Mesothelial cell of epicardium (in vitro differentiated cells): ENCODE data around the gene PPL. TPM values are rescaled to one million over a fixed set of nuclear protein-coding genes. Genes with fewer than 3 reads are reported as not detected.

Experiments
- DNase-seq, 2 experiments: peaks; one replicate each; pipeline ENCODE4 v3.0.0; 2021; ENCODE audit warnings: low spot score in 2 of 2; ENCODE audit not compliant: unreplicated experiment in 2 of 2
- H3K27ac Mint-ChIP-seq: 2 replicates; pipeline ENCODE4 v1.8.0; 2021; ENCODE audit warnings: mixed read lengths
- H3K27me3 Mint-ChIP-seq: 2 replicates; pipeline ENCODE4 v1.8.0; 2021; ENCODE audit warnings: low read depth, mixed read lengths
- H3K36me3 Mint-ChIP-seq: 2 replicates; pipeline ENCODE4 v1.8.0; 2021; ENCODE audit warnings: mixed read lengths
- H3K4me1 Mint-ChIP-seq: 2 replicates; pipeline ENCODE4 v1.8.0; 2021; ENCODE audit warnings: mixed read lengths
- H3K4me3 Mint-ChIP-seq: 2 replicates; pipeline ENCODE4 v1.8.0; 2021; ENCODE audit warnings: mild to moderate bottlenecking, moderate library complexity, mixed read lengths
- H3K9me3 Mint-ChIP-seq: 2 replicates; pipeline ENCODE4 v1.8.0; 2021; ENCODE audit warnings: mixed read lengths
- total RNA-seq: library from RNA; stranded (reverse); gene quantifications from 3 replicates; pipeline ENCODE4 v1.2.1, GENCODE V29; 2021
- TF ChIP-seq, protein P1 (sequence below): fragments of 200-600 bp; sonication (generic); IDR thresholded peaks from one replicate; pipeline ENCODE4 v1.5.0; 2021; ENCODE audit warnings: antibody characterized with exemption; ENCODE audit not compliant: unreplicated experiment

The PPL gene
- total RNA-seq, 1 donor from 2014 or later, result 36.8 TPM

DNA sequence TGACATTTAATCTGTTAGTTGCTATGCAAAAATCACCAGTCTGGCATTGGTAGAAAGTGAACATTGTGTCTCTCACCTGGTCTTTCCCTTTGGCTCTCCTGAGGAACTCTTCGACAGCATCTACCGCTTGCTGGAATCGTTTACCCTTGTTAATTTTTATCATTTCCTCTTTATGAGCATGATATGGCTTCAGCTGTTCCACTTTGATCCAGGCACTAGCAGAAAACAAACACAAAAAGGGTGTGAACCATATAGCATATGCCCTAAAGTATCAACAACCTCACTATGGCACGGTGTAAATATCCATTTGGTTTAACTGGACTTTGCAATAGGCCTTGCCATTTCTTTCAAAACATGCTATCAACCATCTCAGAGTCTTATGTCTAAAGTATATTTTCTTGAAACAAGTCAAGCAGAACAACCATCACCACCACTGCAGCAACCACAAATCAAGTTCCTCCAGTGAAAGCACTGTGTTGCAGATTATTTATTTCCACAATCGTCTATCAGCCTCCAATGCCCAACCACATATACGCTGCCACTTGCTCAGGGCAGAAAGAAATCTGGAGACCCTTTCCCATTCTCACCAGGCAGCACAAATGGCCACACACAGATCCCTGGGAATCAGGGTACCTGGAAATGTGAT lies 104.1 kb downstream of the PPL start:
- no peak overlapping the region for H3K4me3 Mint-ChIP-seq
- H3K27me3 Mint-ChIP-seq, result no peaks in the 10 kb centered on the region
- DNase-seq, result no peak
- no peaks in the 10 kb centered on the region for H3K4me1 Mint-ChIP-seq
- H3K36me3 Mint-ChIP-seq, result peaks cover 48% of the 10 kb centered on the region
- no peak overlapping the region for H3K27ac Mint-ChIP-seq
- TF ChIP-seq, protein P1, sequence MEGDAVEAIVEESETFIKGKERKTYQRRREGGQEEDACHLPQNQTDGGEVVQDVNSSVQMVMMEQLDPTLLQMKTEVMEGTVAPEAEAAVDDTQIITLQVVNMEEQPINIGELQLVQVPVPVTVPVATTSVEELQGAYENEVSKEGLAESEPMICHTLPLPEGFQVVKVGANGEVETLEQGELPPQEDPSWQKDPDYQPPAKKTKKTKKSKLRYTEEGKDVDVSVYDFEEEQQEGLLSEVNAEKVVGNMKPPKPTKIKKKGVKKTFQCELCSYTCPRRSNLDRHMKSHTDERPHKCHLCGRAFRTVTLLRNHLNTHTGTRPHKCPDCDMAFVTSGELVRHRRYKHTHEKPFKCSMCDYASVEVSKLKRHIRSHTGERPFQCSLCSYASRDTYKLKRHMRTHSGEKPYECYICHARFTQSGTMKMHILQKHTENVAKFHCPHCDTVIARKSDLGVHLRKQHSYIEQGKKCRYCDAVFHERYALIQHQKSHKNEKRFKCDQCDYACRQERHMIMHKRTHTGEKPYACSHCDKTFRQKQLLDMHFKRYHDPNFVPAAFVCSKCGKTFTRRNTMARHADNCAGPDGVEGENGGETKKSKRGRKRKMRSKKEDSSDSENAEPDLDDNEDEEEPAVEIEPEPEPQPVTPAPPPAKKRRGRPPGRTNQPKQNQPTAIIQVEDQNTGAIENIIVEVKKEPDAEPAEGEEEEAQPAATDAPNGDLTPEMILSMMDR, result no peak
- H3K9me3 Mint-ChIP-seq, result no peaks in the 10 kb centered on the region

Other genes with a start within 250 kb of the PPL start
- gene NUDT16L1, start 243.6 kb downstream of the PPL start, total RNA-seq, result 28.4 to 33.0 TPM (median 31.1 TPM) in 3 replicates
- gene ANKS3, start 202.9 kb downstream of the PPL start, total RNA-seq, result 42.5 to 46.6 TPM (median 45.8 TPM) in 3 replicates
- 0.45 to 0.84 TPM (median 0.49 TPM) in 3 replicates for gene DNAAF8, start 202.6 kb downstream of the PPL start, total RNA-seq
- 25.3 to 29.8 TPM (median 25.4 TPM) in 3 replicates for gene ZNF500, start 170.0 kb downstream of the PPL start, total RNA-seq
- 0.42 to 1.3 TPM (median 0.44 TPM) in 3 replicates for gene SEPTIN12, start 148.8 kb downstream of the PPL start, total RNA-seq
- not detected in 3 replicates for gene SMIM22, start 141.8 kb downstream of the PPL start, total RNA-seq
- gene ROGDI, start 134.5 kb downstream of the PPL start, total RNA-seq, result 53.9 to 61.8 TPM (median 55.4 TPM) in 3 replicates
- 96.6 to 105 TPM (median 104 TPM) in 3 replicates for gene GLYR1, start 89.9 kb downstream of the PPL start, total RNA-seq
- 37.2 to 40.5 TPM (median 39.7 TPM) in 3 replicates for gene UBN1, start 89.7 kb downstream of the PPL start, total RNA-seq
- 0.09 to 0.13 TPM in 2 of 3 replicates, not detected in the other for gene SEC14L5, start 21.2 kb upstream of the PPL start, total RNA-seq
- gene NAGPA, start 96.8 kb upstream of the PPL start, total RNA-seq, result 12.6 to 16.9 TPM (median 15.6 TPM) in 3 replicates
- 0.20 to 0.87 TPM (median 0.55 TPM) in 3 replicates for gene C16orf89, start 128.8 kb upstream of the PPL start, total RNA-seq
- 18.0 to 21.3 TPM (median 19.4 TPM) in 3 replicates for gene ALG1, start 134.7 kb upstream of the PPL start, total RNA-seq
- 10.7 to 11.6 TPM (median 11.5 TPM) in 3 replicates for gene EEF2KMT, start 160.6 kb upstream of the PPL start, total RNA-seq